DMS 273 treated with DMSO at 0.1 percent for 48 hours (cell line): ENCODE data around the gene CCDC107.
A peak's percentile ranks its signal among the peaks of the same experiment; 100 is the strongest.

Experiments
- DNase-seq: peaks from one replicate; lab custom pipeline; 2025; lab: John Stamatoyannopoulos, UW

Gene CCDC107

GRCh38 chr9:35660966-35661415 is 2.9 kb downstream of the CCDC107 start:
- DNase-seq, result no peak

DNA sequence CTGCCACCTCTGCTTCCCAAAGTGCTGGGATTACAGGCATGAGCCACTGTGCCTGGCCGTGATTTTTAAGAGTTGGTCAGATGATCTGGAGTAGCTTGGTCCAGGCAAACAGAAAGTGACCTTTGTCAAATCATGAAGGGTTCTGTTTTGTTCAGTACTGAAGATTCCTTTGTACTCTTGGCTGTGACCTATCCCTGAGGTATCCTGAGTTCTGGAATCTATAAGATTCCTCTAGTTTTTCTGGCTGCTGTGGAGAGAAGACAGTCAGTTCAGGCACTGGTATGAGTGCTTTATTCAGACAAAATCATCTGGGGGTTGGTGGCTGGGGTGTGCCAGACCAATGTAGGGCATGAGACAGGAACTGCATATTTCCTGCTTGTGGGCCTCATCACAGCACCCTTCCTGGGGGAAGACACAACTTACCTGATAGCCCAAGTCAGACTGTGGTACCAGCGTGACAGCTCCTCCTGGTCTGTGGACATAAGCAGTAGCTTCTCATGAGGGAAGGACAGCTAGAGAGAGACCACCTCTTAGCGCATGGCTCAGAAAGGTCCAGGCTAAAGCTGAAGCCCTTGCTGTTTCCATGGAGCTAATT is 3.8 kb downstream of the CCDC107 start:
- no peak for DNase-seq

DNA sequence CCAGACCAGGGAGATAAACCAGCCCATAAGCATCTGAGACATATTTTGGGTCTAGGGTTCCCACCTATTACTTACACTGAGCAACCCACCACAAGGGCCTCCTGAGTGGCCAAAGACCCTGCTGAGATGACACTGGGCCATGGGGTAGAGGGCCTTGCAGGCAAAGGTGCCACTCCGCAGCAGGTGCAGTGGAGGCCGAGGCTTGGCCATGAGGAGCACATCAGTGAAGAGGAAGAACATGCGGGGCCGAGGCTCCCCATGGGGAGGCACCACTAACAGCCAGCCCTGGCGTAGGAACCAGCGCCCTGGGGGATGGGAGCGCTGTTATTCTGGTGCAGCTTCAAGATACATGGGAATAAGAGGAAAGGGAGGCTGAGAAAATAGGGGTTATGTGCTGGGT is 4.3 kb downstream of the CCDC107 start:
- DNase-seq, result no peak

- DNase-seq, result peak; percentile 33
Measured at GRCh38 chr9:35664531-35665470, 6.7 kb downstream of the CCDC107 start, which contains the start of gene ARHGEF39. Gene ARHGEF39, minus strand, starts transcription at chr9:35665195. Its CDS starts 26 bp downstream, at chr9:35665169.

- DNase-seq, result no peak
Measured at GRCh38 chr9:35665471-35665818, 7.4 kb downstream of the CCDC107 start.

DNA sequence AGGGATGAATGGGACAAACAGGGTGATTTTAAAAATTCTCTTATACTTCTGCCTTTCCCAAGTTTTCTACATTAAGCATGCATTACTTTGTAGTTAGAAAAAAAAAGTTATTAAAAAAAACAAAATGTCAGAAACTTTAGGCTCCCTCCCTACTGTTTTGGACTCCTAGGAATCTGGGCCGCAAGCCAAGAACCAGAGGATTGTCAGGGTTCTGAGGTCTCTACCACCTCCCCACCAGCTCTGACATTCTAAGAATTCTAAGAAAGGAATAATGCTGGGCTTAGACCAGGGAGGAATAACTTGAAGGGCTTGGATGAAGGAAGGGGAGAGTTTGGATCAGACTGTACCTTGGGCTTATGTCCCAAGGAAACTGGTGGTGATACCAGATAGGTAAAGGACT is 8.0 kb downstream of the CCDC107 start:
- DNase-seq, result no peak

- DNase-seq, result no peak
Measured at GRCh38 chr9:35666549-35666948, 8.5 kb downstream of the CCDC107 start.

- no peak for DNase-seq
Measured at GRCh38 chr9:35667939-35668338, 9.8 kb downstream of the CCDC107 start.

GRCh38 chr9:35669331-35670145 is 11.4 kb downstream of the CCDC107 start:
- DNase-seq, result no peak

- peak; percentile 20 for DNase-seq
Measured at GRCh38 chr9:35673132-35674024, 15.3 kb downstream of the CCDC107 start, which contains the start of gene CA9. Gene CA9, plus strand, starts transcription at chr9:35673928. Its CDS starts 32 bp downstream, at chr9:35673960.

- no peak for DNase-seq
Measured at GRCh38 chr9:35674025-35674361, 15.9 kb downstream of the CCDC107 start.

DNA sequence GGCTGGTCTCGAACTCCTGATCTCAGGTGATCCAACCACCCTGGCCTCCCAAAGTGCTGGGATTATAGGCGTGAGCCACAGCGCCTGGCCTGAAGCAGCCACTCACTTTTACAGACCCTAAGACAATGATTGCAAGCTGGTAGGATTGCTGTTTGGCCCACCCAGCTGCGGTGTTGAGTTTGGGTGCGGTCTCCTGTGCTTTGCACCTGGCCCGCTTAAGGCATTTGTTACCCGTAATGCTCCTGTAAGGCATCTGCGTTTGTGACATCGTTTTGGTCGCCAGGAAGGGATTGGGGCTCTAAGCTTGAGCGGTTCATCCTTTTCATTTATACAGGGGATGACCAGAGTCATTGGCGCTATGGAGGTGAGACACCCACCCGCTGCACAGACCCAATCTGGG is 17.1 kb downstream of the CCDC107 start:
- no peak for DNase-seq

- DNase-seq, result no peak
Measured at GRCh38 chr9:35675732-35676392, 17.8 kb downstream of the CCDC107 start.

- no peak for DNase-seq
Measured at GRCh38 chr9:35679091-35679490, 21.0 kb downstream of the CCDC107 start.

DNA sequence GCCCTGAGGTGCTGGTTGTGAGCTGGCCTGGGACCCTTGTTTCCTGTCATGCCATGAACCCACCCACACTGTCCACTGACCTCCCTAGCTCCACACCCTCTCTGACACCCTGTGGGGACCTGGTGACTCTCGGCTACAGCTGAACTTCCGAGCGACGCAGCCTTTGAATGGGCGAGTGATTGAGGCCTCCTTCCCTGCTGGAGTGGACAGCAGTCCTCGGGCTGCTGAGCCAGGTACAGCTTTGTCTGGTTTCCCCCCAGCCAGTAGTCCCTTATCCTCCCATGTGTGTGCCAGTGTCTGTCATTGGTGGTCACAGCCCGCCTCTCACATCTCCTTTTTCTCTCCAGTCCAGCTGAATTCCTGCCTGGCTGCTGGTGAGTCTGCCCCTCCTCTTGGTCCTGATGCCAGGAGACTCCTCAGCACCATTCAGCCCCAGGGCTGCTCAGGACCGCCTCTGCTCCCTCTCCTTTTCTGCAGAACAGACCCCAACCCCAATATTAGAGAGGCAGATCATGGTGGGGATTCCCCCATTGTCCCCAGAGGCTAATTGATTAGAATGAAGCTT is 21.8 kb downstream of the CCDC107 start:
- DNase-seq, result no peak

- no peak for DNase-seq
Measured at GRCh38 chr9:35680331-35681105, 22.4 kb downstream of the CCDC107 start.

DNA sequence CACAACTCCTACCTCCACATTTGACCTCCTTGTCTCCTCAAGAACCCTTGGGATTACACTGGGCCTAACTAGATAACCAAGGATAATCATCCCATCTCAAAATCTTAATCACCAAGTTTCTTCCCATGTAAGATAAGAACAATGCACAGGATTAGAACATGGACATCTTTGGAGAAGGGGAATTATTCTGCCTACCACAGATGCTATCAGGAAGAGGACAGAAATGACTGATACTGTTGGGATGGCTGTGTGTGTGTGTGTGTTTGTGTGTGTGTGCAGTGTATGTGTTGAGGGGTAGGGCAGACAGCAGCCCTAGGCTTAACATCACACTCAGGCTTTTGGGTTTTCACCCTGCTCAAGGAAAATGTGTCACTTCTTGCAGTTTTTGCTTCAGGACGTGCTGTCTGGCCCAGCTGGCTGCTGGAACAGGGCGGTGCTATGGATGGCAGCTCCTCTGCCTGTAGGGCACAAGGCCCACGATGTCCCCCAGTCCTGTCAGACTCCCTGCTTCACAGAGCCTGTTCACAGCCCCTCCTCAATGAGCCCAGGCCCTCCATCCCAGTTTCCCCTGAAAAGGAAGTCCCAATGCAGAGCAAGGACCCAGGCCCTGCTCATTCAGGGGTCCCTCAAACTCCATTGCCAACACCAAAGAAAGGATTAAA is 23.4 kb downstream of the CCDC107 start:
- DNase-seq, result no peak

GRCh38 chr9:35682051-35682450 is 24.0 kb downstream of the CCDC107 start:
- DNase-seq, result no peak
